Hepatocyte (in vitro differentiated cells): ENCODE results near the gene ADAMTS2. TPM values are rescaled to one million over a fixed set of nuclear protein-coding genes. Genes with fewer than 3 reads are reported as not detected.

Experiments
- DNase-seq: peaks from one replicate; pipeline ENCODE4 v3.0.0-alpha.2; 2016; ENCODE audit warnings: low spot score
- H2AFZ ChIP-seq: fragments of 200-600 bp; sonication (generic); 2 replicates; pipeline ENCODE4 v1.6.0; 2016; ENCODE audit warnings: antibody characterized with exemption, mild to moderate bottlenecking
- H3K27ac ChIP-seq: fragments of 200-600 bp; sonication (generic); 2 replicates; pipeline ENCODE4 v1.5.1; 2016; ENCODE audit warnings: mild to moderate bottlenecking
- H3K27me3 ChIP-seq: fragments of 200-600 bp; sonication (generic); 2 replicates; pipeline ENCODE4 v1.6.1; 2016
- H3K36me3 ChIP-seq: fragments of 200-600 bp; sonication (generic); replicated peaks from 2 replicates; pipeline ENCODE4 v1.5.1; 2016; ENCODE audit warnings: low read depth; ENCODE audit not compliant: insufficient read depth
- H3K4me1 ChIP-seq: fragments of 200-600 bp; sonication (generic); 2 replicates; pipeline ENCODE4 v1.5.1; 2016; ENCODE audit warnings: mild to moderate bottlenecking, moderate library complexity; ENCODE audit not compliant: insufficient read depth
- H3K4me2 ChIP-seq: fragments of 200-600 bp; sonication (generic); 2 replicates; pipeline ENCODE4 v1.6.0; 2016
- H3K4me3 ChIP-seq: fragments of 200-600 bp; sonication (generic); 2 replicates; pipeline ENCODE4 v1.5.1; 2016; ENCODE audit warnings: mild to moderate bottlenecking
- H3K79me2 ChIP-seq: fragments of 200-600 bp; sonication (generic); 2 replicates; pipeline ENCODE4 v1.6.0; 2017; ENCODE audit warnings: mild to moderate bottlenecking
- H3K9me2 ChIP-seq: fragments of 200-600 bp; sonication (generic); replicated peaks from 2 replicates; pipeline ENCODE4 v1.6.0; 2017; ENCODE audit warnings: mild to moderate bottlenecking; ENCODE audit not compliant: insufficient read depth
- H3K9me3 ChIP-seq: fragments of 200-600 bp; sonication (generic); 2 replicates; pipeline ENCODE4 v1.5.1; 2016; ENCODE audit warnings: low read depth, mild to moderate bottlenecking
- H4K20me1 ChIP-seq: fragments of 200-600 bp; sonication (generic); 2 replicates; pipeline ENCODE4 v1.6.0; 2016; ENCODE audit warnings: mild to moderate bottlenecking; ENCODE audit not compliant: insufficient read depth, poor library complexity, severe bottlenecking
- CTCF ChIP-seq: fragments of 200-600 bp; sonication (generic); IDR thresholded peaks from 2 replicates; pipeline ENCODE4 v1.5.1; 2016; ENCODE audit warnings: antibody characterized with exemption, mild to moderate bottlenecking; ENCODE audit not compliant: poor library complexity
- EZH2 ChIP-seq: fragments of 200-600 bp; sonication (generic); IDR thresholded peaks from 2 replicates; pipeline ENCODE4 v1.6.1; 2016; ENCODE audit warnings: antibody characterized with exemption, mild to moderate bottlenecking, borderline replicate concordance
- EZH2phosphoT487 ChIP-seq: fragments of 200-600 bp; sonication (generic); IDR thresholded peaks from one replicate; pipeline ENCODE4 v1.6.1; 2018; ENCODE audit warnings: antibody characterized with exemption, mild to moderate bottlenecking, low read depth, moderate library complexity; ENCODE audit not compliant: unreplicated experiment, severe bottlenecking
- WGBS: methylation state at CpG from one replicate; pipeline ENCODE4 v1.1.6; 2016; ENCODE audit warnings: low lambda C conversion rate; ENCODE audit errors: missing lambda C conversion rate; 5-methylcytosine and 5-hydroxymethylcytosine counted together
- polyA plus RNA-seq: library from polyadenylated mRNA; unstranded; fragments of >200 nt; fragmentation: Nextera tagmentation; extraction: Ambion mirVana; gene quantifications from 2 replicates; pipeline ENCODE4 v1.2.1, GENCODE V29; 2016
- total RNA-seq: library from RNA; depleted of rRNA; stranded (reverse); fragments of >200 nt; gene quantifications from 2 replicates; pipeline ENCODE4 v1.2.3, GENCODE V29; 2014

ADAMTS2 gene
- total and polyA plus RNA-seq, 2 experiments from 2014 or later = 55.4 to 78.8 TPM

GRCh38 chr5:179296150-179296821, 49.0 kb downstream of the ADAMTS2 start:
- DNase-seq = no peak
- no peak overlapping the region for H2AFZ ChIP-seq
- peaks cover 4% of the 10 kb centered on the region for H4K20me1 ChIP-seq
- WGBS = 93% methylated on average over 16 of the region's 22 CpGs
- no peaks in the 10 kb centered on the region for H3K27me3 ChIP-seq
- H3K36me3 ChIP-seq = no peaks in the 10 kb centered on the region
- H3K9me2 ChIP-seq = no peaks in the 10 kb centered on the region
- no peaks in the 10 kb centered on the region for H3K4me1 ChIP-seq
- H3K9me3 ChIP-seq = no peaks in the 10 kb centered on the region
- peaks cover 5% of the 10 kb centered on the region for H3K79me2 ChIP-seq
- TF ChIP-seq EZH2 (no peak), CTCF (no peak), EZH2phosphoT487 (no peak)
- no peak overlapping the region for H3K4me2 ChIP-seq
- H3K4me3 ChIP-seq = no peak overlapping the region
- H3K27ac ChIP-seq = no peak overlapping the region

GRCh38 chr5:179295778-179296149, 49.5 kb downstream of the ADAMTS2 start:
- Histone ChIP-seq H3K27me3 (no peaks in the 10 kb centered on the region), H3K79me2 (peaks cover 5% of the 10 kb centered on the region), H3K4me2 (no peak overlapping the region), H3K9me2 (no peaks in the 10 kb centered on the region), H3K4me3 (no peak overlapping the region), H3K9me3 (no peaks in the 10 kb centered on the region), H3K36me3 (no peaks in the 10 kb centered on the region), H3K27ac (no peak overlapping the region), H2AFZ (no peak overlapping the region), H4K20me1 (peaks cover 4% of the 10 kb centered on the region), H3K4me1 (no peaks in the 10 kb centered on the region)
- no peak for TF ChIP-seq EZH2phosphoT487
- no peak for TF ChIP-seq CTCF
- TF ChIP-seq EZH2 = no peak
- 80% methylated on average over 10 of the region's 10 CpGs for WGBS
- DNase-seq = no peak

- Histone ChIP-seq H3K27me3 (no peaks in the 10 kb centered on the region), H2AFZ (no peak overlapping the region), H3K27ac (no peak overlapping the region), H3K9me3 (no peaks in the 10 kb centered on the region), H4K20me1 (peaks cover 4% of the 10 kb centered on the region), H3K36me3 (no peaks in the 10 kb centered on the region), H3K9me2 (no peaks in the 10 kb centered on the region), H3K4me1 (no peaks in the 10 kb centered on the region), H3K4me3 (no peak overlapping the region), H3K79me2 (peaks cover 5% of the 10 kb centered on the region), H3K4me2 (no peak overlapping the region)
- no peak for DNase-seq
- WGBS = 82% methylated on average over 18 of the region's 19 CpGs
- TF ChIP-seq EZH2phosphoT487 (no peak), CTCF (no peak), EZH2 (no peak)
Measured at GRCh38 chr5:179294891-179295777, 50.1 kb downstream of the ADAMTS2 start.
